ENCODE measurements around the gene KIF3B.
"Not testable (repeated sequence)": the region's sequence is repeated elsewhere in the genome, so short reads cannot be mapped to it uniquely, and the experiment has no call there.

The KIF3B gene

GRCh38 chr20:32319100-32319499 is 41.6 kb downstream of the KIF3B start:
- no peak overlapping the region for H3K4me3 ChIP-seq (replicated peaks; ENCODE audit: low read depth, low read length)
- TF ChIP-seq CTCF (IDR thresholded peaks at IDR 0.05; ENCODE audit: low read length, missing control alignments) = no peak
- DNase-seq (ENCODE audit: low read depth) = no peak

GRCh38 chr20:32320305-32320704 is 42.9 kb downstream of the KIF3B start:
- no peak for TF ChIP-seq CTCF (IDR thresholded peaks at IDR 0.05; ENCODE audit: low read length, missing control alignments)
- H3K4me3 ChIP-seq (replicated peaks; ENCODE audit: low read depth, low read length) = no peak overlapping the region
- no peak for DNase-seq (ENCODE audit: low read depth)

- no peak for TF ChIP-seq CTCF (IDR thresholded peaks at IDR 0.05; ENCODE audit: low read length, missing control alignments)
- H3K4me3 ChIP-seq (replicated peaks; ENCODE audit: low read depth, low read length) = no peak overlapping the region
- no peak for DNase-seq (ENCODE audit: low read depth)
Observed at GRCh38 chr20:32321390-32321789, 43.9 kb downstream of the KIF3B start.

- H3K4me3 ChIP-seq (replicated peaks; ENCODE audit: low read depth, low read length); DNase-seq (ENCODE audit: low read depth): not testable (repeated sequence)
Observed at GRCh38 chr20:32322260-32322659, 44.8 kb downstream of the KIF3B start.

- DNase-seq (ENCODE audit: low read depth); H3K4me3 ChIP-seq (replicated peaks; ENCODE audit: low read depth, low read length): not testable (repeated sequence)
Observed at GRCh38 chr20:32323761-32324160, 46.3 kb downstream of the KIF3B start.

GRCh38 chr20:32325706-32326503 is 48.5 kb downstream of the KIF3B start:
- no peak overlapping the region for H3K4me3 ChIP-seq (replicated peaks; ENCODE audit: low read depth, low read length)
- DNase-seq (ENCODE audit: low read depth) = peak; percentile 75
- TF ChIP-seq CTCF (IDR thresholded peaks at IDR 0.05; ENCODE audit: low read length, missing control alignments) = no peak

GRCh38 chr20:32326504-32326845 is 49.0 kb downstream of the KIF3B start:
- no peak for TF ChIP-seq CTCF (IDR thresholded peaks at IDR 0.05; ENCODE audit: low read length, missing control alignments)
- no peak overlapping the region for H3K4me3 ChIP-seq (replicated peaks; ENCODE audit: low read depth, low read length)
- DNase-seq (ENCODE audit: low read depth) = no peak

GRCh38 chr20:32327087-32327681 is 49.7 kb downstream of the KIF3B start:
- no peak overlapping the region for H3K4me3 ChIP-seq (replicated peaks; ENCODE audit: low read depth, low read length)
- peak; percentile 91 for DNase-seq (ENCODE audit: low read depth)
- TF ChIP-seq CTCF (IDR thresholded peaks at IDR 0.05; ENCODE audit: low read length, missing control alignments) = no peak
